NCI-H345 treated with DMSO at 0.1 percent for 48 hours (cell line): ENCODE data around the gene PDPN.

ENCODE experiments used
- DNase-seq: peaks from one replicate; lab custom pipeline; 2025; ENCODE audit not compliant: unreplicated experiment; lab: John Stamatoyannopoulos, UW

PDPN gene

GRCh38 chr1:13576926-13577325, 6.7 kb upstream of the PDPN start:
- DNase-seq: no peak

GRCh38 chr1:13577846-13578245, 5.8 kb upstream of the PDPN start:
- no peak for DNase-seq

- no peak for DNase-seq
Observed at GRCh38 chr1:13581446-13581845, 2.2 kb upstream of the PDPN start.

GRCh38 chr1:13582713-13583443, 754 bp upstream of the PDPN start:
- no peak for DNase-seq

GRCh38 chr1:13583966-13584791, 547 bp downstream of the PDPN start:
- no peak for DNase-seq

GRCh38 chr1:13584876-13585611, 1.4 kb downstream of the PDPN start:
- no peak for DNase-seq

- no peak for DNase-seq
Observed at GRCh38 chr1:13585612-13585991, 2.0 kb downstream of the PDPN start.

GRCh38 chr1:13586001-13586400, 2.4 kb downstream of the PDPN start:
- no peak for DNase-seq

GRCh38 chr1:13587256-13588030, 3.8 kb downstream of the PDPN start:
- DNase-seq: no peak

GRCh38 chr1:13588946-13589796, 5.5 kb downstream of the PDPN start:
- DNase-seq: no peak

GRCh38 chr1:13590486-13590885, 6.9 kb downstream of the PDPN start:
- no peak for DNase-seq

- no peak for DNase-seq
Observed at GRCh38 chr1:13593511-13594131, 10.0 kb downstream of the PDPN start.

GRCh38 chr1:13595411-13595810, 11.8 kb downstream of the PDPN start:
- DNase-seq: no peak

GRCh38 chr1:13597166-13597565, 13.5 kb downstream of the PDPN start:
- no peak for DNase-seq

- DNase-seq: no peak
Observed at GRCh38 chr1:13600762-13601453, 17.3 kb downstream of the PDPN start.

- no peak for DNase-seq
Observed at GRCh38 chr1:13604176-13604575, 20.5 kb downstream of the PDPN start.

- DNase-seq: no peak
Observed at GRCh38 chr1:13604721-13605120, 21.1 kb downstream of the PDPN start.

GRCh38 chr1:13605159-13605558, 21.5 kb downstream of the PDPN start:
- no peak for DNase-seq

- DNase-seq: no peak
Observed at GRCh38 chr1:13607002-13607401, 23.4 kb downstream of the PDPN start.
